Immature natural killer cell (primary cell): ENCODE results near the gene UTY. TPM values are rescaled to one million over a fixed set of nuclear protein-coding genes. Genes with fewer than 3 reads are reported as not detected.

Experiments
- DNase-seq, 3 donors: peaks; one replicate each; pipeline ENCODE4 v3.0.0; 2022; ENCODE audit warnings: mixed read lengths in 1 of 3
- H3K27ac Mint-ChIP-seq, 6 donors: one replicate each; pipeline ENCODE4 v1.8.0; 2020; ENCODE audit warnings: mixed read lengths in 6 of 6, mild to moderate bottlenecking in 5 of 6, inconsistent platforms in 4 of 6, moderate library complexity in 3 of 6
- H3K27me3 Mint-ChIP-seq, 3 donors: one replicate each; pipeline ENCODE4 v1.8.0; 2020 to 2021; ENCODE audit warnings: low read depth in 3 of 3, mild to moderate bottlenecking in 3 of 3, mixed read lengths in 3 of 3, moderate library complexity in 3 of 3, inconsistent platforms in 1 of 3
- H3K36me3 Mint-ChIP-seq, 3 donors: one replicate each; pipeline ENCODE4 v1.8.0; 2020; ENCODE audit warnings: mixed read lengths in 3 of 3, inconsistent platforms in 2 of 3, mild to moderate bottlenecking in 2 of 3
- H3K4me1 Mint-ChIP-seq, 2 donors: one replicate each; pipeline ENCODE4 v1.8.0; 2020; ENCODE audit warnings: inconsistent platforms in 2 of 2, mild to moderate bottlenecking in 2 of 2, mixed read lengths in 2 of 2, moderate library complexity in 1 of 2
- H3K4me3 Mint-ChIP-seq, 5 donors: one replicate each; pipeline ENCODE4 v1.8.0; 2020; ENCODE audit warnings: mild to moderate bottlenecking in 5 of 5, mixed read lengths in 5 of 5, inconsistent platforms in 3 of 5, moderate library complexity in 3 of 5
- H3K9me3 Mint-ChIP-seq, 6 donors: one replicate each; pipeline ENCODE4 v1.8.0; 2020; ENCODE audit warnings: mild to moderate bottlenecking in 6 of 6, mixed read lengths in 6 of 6, inconsistent platforms in 4 of 6, moderate library complexity in 3 of 6
- polyA plus RNA-seq, 3 donors: library from polyadenylated mRNA; unstranded; fragments of 300-500 nt; fragmentation: Illumina TruSeq; gene quantifications; one replicate each; pipeline ENCODE4 v1.2.3, GENCODE V29; 2021

The UTY gene
- polyA plus RNA-seq, 3 donors from 2014 or later: not detected

DNA sequence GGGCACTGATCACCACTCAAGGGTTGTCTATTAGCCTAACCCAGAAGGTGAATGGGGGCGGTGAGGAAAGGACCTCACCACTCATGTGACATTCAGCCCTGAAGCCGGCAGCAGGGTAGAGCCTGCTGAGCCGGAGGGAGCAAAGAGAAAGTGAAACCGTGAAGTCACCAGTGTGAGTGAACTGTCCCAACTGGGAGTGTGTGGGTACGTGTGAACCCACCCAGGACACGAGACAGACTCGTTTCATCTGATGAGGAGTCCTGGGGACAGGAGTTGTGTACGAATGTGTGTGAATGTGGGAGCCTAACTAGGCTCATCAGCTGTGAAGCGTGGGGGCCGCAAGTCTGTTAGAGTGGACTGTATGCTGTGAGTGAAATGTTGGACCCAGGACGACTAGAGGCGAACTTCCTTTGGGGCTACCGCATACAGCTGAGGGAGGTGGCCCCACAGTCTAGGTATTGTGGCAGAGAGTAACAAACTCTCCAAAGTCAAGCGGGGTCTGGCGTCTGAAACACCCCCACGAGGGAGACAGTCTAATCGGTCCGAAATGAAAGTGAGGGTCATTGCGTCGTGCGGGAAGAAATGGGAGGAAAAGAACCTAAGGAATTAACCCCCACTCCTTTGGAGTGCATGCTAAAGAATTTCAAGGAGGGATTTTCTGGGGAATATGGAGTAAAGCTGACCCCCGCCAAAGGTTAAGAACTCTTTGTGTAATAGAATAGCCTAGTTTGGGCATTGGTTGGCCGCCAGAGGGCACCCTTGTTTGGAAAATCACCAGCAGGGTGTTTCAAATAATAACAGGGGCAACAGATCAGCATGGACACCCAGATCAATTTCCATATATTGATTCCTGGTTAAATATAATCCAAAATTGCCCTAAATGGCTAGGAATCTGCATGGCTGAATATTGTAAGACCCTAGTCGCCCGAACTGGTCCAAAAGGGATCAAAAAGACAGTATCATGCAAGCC lies 43.6 kb downstream of the UTY start:
- H3K4me3 Mint-ChIP-seq: peak overlapping the region in 1 of 5 donors; percentile 98
- peaks cover 0 to 10% (median 0%) of the 10 kb centered on the region in 3 donors for H3K27me3 Mint-ChIP-seq
- H3K4me1 Mint-ChIP-seq: no peaks in the 10 kb centered on the region
- H3K36me3 Mint-ChIP-seq: peaks cover 0 to 5% (median 0%) of the 10 kb centered on the region in 3 donors
- peak overlapping the region in 1 of 6 donors; percentile 100 for H3K27ac Mint-ChIP-seq
- H3K9me3 Mint-ChIP-seq: peaks cover 0 to 4% (median 0%) of the 10 kb centered on the region in 6 donors
- no peak for DNase-seq

DNA sequence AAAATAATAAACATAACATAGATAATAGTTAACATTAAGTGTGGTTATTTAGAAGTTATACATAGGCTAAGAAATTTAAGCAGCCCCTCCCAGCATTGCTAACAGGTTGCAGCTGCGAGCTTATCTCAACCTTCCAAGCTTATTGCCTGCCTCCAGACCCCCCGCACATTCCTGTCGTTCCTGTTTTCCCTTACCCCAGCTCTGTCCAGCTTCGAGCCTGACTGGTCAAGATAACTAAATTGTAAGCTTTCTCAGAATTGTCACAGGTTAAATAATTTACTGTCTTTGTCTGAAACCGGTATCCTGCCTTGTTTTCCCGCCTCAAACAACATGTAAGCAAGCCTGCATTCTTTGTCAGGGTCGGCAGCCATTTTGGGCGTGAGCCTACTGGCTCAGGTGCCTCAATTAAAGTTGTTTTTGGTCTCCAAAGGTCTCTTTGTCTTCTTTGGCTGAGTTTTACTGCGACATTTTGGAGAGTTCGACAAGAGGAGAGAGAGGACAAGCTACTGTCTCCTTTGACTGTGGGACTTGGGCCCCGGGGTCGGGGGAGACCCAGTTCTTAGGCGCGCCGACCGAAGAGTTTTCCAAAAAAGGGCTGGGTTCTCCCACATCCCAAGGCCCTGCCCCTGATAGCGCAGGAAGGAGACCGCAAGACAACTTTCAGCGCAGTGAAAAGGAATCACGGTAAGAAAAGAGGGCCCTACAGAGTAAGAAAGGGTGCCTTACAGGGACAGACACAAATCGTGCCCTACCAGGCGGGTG lies 44.4 kb downstream of the UTY start:
- Mint-ChIP-seq H3K4me1 (no peaks in the 10 kb centered on the region), H3K27me3 (peaks cover 0 to 10% (median 0%) of the 10 kb centered on the region in 3 donors), H3K4me3 (peak overlapping the region in 1 of 5 donors; percentile 98), H3K27ac (peak overlapping the region in 1 of 6 donors; percentile 100), H3K9me3 (peaks cover 0 to 5% (median 0%) of the 10 kb centered on the region in 6 donors), H3K36me3 (peaks cover 0 to 7% (median 0%) of the 10 kb centered on the region in 3 donors)
- DNase-seq: no peak

DNA sequence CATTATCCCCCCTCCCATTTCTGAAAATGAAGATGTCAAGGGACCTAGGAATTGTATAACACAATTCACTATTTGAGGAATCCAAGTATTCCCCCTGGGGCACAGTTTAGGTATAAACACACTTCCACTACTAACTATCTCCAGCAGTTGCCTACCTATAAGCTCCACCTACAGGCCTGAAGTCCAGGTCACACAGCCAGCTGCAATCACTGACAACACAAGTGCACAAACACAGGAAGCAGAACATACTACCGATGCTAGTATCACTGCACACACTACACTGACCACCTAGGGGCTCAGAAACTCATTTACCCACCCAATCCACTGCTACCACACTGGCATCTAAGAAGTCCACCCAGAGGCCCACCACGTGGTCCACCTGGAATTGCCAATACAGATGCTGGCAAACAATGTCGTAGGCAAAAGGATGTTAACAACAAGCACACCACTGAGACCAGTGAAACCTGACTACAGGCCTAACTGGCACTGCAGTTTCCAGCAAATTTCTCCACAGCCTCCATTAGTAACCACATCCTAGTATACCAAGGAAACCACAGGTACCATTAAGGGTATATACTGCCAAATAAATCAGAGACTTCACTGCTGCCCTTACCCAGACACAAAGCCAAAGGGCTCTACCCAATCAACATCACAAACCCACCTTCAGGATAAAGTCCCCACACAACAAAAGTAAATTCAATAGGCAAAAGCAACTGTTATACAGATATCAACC lies 47.4 kb downstream of the UTY start:
- peak overlapping the region in 1 of 6 donors; percentile 100 for H3K27ac Mint-ChIP-seq
- peaks cover 0 to 10% (median 0%) of the 10 kb centered on the region in 3 donors for H3K27me3 Mint-ChIP-seq
- H3K9me3 Mint-ChIP-seq: peaks cover 0 to 13% (median 0%) of the 10 kb centered on the region in 6 donors
- H3K36me3 Mint-ChIP-seq: peaks cover 0 to 28% (median 0%) of the 10 kb centered on the region in 3 donors
- H3K4me1 Mint-ChIP-seq: no peaks in the 10 kb centered on the region
- no peak for DNase-seq
- H3K4me3 Mint-ChIP-seq: peak overlapping the region in 1 of 5 donors; percentile 60

DNA sequence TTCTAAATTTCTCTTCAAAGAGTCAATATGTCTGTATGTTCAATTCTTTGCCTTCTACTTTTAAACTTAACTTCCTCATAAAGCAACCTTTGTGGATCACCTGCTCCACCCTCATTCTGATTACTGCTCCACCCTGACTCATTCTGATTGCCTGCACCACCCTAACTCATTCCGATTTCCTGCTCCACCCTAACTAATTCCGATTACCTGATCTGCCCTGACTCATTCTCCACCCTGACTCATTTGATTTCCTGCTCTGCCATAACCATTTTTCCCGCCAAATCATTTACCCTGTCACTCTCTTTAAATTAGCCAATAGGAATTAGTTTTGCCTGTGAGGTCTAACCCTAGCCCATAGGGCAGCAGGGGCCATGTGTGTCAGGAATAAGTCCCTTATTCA lies 50.3 kb downstream of the UTY start:
- Mint-ChIP-seq H3K4me1 (no peaks in the 10 kb centered on the region), H3K27me3 (peaks cover 0 to 3% (median 0%) of the 10 kb centered on the region in 3 donors), H3K36me3 (peaks cover 0 to 39% (median 0%) of the 10 kb centered on the region in 3 donors), H3K4me3 (no peak overlapping the region), H3K27ac (no peak overlapping the region), H3K9me3 (peaks cover 0 to 13% (median 0%) of the 10 kb centered on the region in 6 donors)
- DNase-seq: no peak

DNA sequence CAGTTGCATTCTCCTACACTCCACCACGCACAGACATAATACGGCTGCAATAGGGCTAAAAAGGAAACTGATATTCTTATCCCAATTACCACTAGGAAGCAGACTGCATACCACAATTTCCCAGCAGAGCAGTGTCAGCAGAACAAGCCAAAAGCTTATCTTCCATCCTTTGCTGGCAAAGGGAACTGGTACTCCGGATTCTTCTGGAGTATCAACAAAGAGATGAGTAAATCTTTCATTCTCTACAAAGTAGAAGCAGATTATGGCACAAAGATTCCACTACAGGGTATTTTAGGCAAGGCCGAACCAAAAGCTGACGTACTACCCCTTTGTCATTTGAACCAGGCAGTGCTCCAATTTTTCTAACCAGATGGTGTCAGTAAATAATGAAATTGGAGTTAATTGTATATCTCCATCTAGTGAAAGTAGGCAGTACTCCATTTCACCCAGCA lies 56.5 kb downstream of the UTY start:
- Mint-ChIP-seq H3K36me3 (peaks cover 0 to 14% (median 0%) of the 10 kb centered on the region in 3 donors), H3K27ac (peak overlapping the region in 1 of 6 donors; percentile 11), H3K9me3 (no peaks in the 10 kb centered on the region), H3K4me1 (no peaks in the 10 kb centered on the region), H3K27me3 (no peaks in the 10 kb centered on the region), H3K4me3 (no peak overlapping the region)
- DNase-seq: no peak

DNA sequence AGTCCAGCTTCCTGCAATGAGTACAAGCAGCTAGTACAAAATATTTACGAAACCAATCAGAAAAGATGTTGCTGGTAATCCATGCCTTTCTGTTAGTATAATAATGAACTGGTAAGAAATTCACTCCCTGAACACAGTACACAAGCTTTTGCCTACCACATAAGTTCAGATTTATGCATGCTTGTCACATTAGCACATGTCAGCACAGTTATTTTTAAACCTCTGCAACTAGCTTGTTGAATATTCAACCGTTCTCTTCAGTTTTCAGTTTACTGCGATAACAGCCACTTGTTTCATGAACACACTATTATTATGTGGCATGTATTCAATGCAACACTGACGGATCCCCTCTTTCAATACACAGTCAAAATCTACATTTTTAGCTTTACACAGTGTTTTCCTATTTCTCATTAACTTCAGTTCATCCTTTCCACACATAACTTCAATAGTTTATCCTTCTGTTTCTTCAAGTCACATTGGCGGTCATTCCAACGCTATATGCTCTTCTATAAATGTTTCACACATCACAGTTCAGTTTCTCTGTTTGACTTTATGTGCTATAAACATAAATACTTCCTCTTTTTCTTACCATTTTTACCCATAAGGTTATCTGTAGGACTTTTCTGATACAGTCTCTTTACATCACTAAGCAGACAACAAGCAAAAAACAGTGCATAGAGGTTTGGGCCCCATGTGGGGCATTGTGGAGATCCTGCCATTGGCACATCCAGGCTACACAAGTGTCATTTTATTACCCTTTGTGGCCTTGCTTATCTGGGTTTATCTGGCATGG lies 62.8 kb downstream of the UTY start:
- no peak overlapping the region for H3K4me3 Mint-ChIP-seq

DNA sequence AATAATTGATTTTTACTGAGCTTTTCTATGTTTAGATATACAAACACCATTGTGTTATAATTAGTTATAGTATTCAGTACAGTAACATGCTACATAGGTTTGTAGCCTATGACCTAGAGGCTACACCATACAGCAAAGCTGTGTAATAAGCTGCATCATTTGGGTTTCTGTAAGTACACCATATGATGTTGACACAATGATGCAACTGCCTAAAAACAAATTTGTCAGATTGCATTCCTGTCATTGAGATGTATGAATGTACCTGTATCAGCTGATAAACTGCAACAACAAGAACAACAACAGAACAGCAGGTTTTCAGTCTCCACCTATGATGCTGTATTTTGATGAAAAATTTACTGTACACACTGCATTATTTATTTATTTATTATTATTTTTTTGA lies 64.3 kb downstream of the UTY start:
- H3K4me3 Mint-ChIP-seq: no peak overlapping the region
- no peak for DNase-seq
- no peaks in the 10 kb centered on the region for H3K9me3 Mint-ChIP-seq
- no peaks in the 10 kb centered on the region for H3K27me3 Mint-ChIP-seq
- no peak overlapping the region for H3K27ac Mint-ChIP-seq
- no peaks in the 10 kb centered on the region for H3K36me3 Mint-ChIP-seq
- no peaks in the 10 kb centered on the region for H3K4me1 Mint-ChIP-seq

More for the DNA sequence above, 62.8 kb downstream of the UTY start:
- no peak for DNase-seq
- Mint-ChIP-seq H3K27me3 (no peaks in the 10 kb centered on the region), H3K36me3 (no peaks in the 10 kb centered on the region), H3K27ac (no peak overlapping the region), H3K4me1 (no peaks in the 10 kb centered on the region), H3K9me3 (no peaks in the 10 kb centered on the region)

DNA sequence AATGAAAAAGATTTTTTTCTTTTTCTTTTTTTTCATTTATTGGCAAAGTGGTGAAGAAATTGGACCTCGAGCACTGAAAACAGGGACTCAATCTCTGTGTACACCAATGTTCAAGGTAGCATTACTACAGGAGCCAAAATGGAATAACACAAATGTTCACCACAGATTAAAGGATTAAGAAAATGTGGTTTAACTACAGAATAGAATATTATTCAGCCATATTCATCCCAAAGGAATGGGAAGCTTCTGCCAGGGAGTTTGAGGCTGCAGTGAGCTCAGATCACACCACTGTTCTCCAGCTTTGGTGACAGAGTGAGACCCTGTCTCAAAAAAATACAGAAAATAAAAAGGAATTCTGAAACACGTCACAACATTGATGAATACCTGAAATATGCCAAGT lies 81.0 kb downstream of the UTY start:
- H3K4me1 Mint-ChIP-seq: no peaks in the 10 kb centered on the region
- H3K36me3 Mint-ChIP-seq: no peaks in the 10 kb centered on the region
- H3K4me3 Mint-ChIP-seq: no peak overlapping the region
- no peak overlapping the region for H3K27ac Mint-ChIP-seq
- H3K9me3 Mint-ChIP-seq: no peaks in the 10 kb centered on the region
- no peak for DNase-seq
- H3K27me3 Mint-ChIP-seq: no peaks in the 10 kb centered on the region

DNA sequence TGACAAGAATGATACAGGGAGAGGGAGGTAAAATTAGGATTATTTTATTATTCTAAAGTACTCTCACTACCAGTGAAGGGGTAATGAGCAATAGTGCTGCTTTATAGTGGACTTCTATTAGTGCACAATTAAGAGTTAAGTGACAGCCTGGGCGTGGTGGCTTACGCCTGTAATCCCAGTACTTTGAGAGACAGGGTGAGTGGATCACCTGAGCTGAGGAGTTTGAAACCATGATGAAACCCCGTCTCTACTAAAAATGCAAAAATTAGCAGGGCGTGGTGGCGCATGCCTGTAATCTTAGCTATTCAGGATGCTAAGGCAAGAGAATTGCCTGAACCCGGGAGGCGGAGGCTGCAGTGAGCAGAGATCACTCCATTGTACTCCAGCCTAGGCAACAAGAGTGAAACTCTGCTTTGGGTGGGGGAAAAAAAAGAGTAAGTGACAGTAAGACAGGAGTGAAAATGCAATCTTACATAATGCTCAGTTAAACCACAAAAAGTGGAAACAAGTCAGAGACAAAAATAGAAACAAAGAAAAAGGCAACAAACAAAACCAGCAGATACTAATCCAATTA lies 98.6 kb downstream of the UTY start:
- DNase-seq: no peak
- Mint-ChIP-seq H3K27ac (peak overlapping the region in 1 of 6 donors; percentile 59), H3K36me3 (peaks cover 0 to 4% (median 0%) of the 10 kb centered on the region in 3 donors), H3K27me3 (peaks cover 0 to 2% (median 0%) of the 10 kb centered on the region in 3 donors), H3K4me3 (peak overlapping the region in 1 of 5 donors; percentile 33), H3K9me3 (no peaks in the 10 kb centered on the region), H3K4me1 (no peaks in the 10 kb centered on the region)

DNA sequence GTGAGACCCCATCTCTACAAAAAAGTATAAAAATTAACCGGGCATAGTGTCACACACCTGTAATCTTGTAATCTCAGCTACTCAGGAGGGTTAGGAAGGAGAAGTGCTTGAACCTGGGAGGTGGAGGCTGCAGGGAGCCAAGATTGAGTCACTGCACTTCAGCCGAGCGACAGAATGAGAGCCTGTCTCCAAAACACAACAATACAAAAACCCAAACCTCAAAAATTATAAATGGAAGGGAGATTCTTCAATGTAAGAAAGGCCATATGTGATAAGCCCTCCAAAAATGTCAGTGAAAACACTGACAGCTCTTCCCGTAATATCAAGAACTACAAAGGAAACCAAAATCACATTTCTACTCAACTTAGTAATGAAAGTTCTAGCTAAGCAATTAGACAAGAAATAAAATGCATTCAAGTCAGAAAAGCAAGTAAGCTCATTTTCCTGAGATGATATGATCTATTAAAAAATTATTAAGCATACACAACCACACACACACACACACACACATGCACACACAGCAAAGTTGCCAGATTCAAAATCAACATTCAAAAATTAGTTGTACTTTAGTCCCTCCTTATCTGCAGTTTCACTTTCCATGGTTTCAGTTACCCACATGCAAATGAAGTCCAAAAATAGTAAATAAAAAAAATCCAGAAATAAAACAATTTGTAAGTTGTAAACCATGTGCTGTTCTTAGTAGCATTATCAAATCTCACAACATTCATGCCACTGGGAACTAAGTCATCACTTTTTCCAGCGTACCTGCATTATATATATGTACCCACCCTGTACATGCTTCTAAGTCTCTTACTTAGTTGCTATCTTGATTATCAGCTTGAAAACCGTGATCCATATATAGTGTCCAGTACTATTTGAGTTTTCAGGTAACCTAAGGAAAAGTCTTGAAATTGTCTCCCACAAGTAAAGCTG lies 108.7 kb downstream of the UTY start:
- Mint-ChIP-seq H3K9me3 (no peaks in the 10 kb centered on the region), H3K36me3 (no peaks in the 10 kb centered on the region), H3K4me1 (no peaks in the 10 kb centered on the region), H3K27ac (peak overlapping the region in 1 of 6 donors; percentile 21), H3K27me3 (peaks cover 0 to 2% (median 0%) of the 10 kb centered on the region in 3 donors), H3K4me3 (peak overlapping the region in 1 of 5 donors; percentile 71)
- no peak for DNase-seq

DNA sequence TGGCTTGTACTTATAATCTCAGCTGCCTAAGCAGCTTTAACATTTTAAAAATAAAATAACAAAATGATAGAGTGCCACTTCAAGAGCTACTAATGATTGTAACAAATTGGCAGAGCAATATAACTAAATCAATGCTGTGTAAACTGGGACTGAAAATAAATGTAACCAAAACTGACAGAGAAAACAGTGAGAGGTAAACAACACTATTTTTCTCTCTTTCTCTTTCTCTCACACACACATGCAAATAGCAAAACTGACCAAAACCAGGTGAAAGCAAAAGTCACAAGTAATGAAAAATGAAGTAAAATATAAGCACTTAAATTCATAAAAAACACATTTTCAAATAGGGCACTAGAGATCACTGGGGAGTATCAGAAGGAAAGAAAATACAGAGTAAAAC lies 109.6 kb downstream of the UTY start:
- H3K36me3 Mint-ChIP-seq: no peaks in the 10 kb centered on the region
- peaks cover 0 to 2% (median 0%) of the 10 kb centered on the region in 3 donors for H3K27me3 Mint-ChIP-seq
- peak overlapping the region in 1 of 6 donors; percentile 21 for H3K27ac Mint-ChIP-seq

DNA sequence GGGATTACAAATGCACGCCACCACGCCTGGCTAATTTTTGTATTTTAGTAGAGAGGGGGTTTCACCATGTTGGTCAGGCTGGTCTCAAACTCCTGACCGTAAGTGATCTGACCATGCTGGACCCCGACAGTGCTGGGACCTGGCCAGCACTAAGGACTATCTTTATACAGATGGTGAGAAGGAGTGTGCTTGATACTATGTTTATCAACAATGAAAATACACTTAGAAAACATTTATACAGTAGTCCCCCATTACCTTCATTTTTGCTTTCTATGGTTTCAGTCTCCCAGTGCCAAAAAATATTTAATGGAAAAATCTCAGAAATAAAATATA lies 111.4 kb downstream of the UTY start:
- no peaks in the 10 kb centered on the region for H3K36me3 Mint-ChIP-seq
- no peaks in the 10 kb centered on the region for H3K9me3 Mint-ChIP-seq
- H3K27ac Mint-ChIP-seq: no peak overlapping the region
- DNase-seq: no peak
- H3K4me1 Mint-ChIP-seq: no peaks in the 10 kb centered on the region
- no peak overlapping the region for H3K4me3 Mint-ChIP-seq
- H3K27me3 Mint-ChIP-seq: peaks cover 0 to 2% (median 0%) of the 10 kb centered on the region in 3 donors

More for the DNA sequence above, 109.6 kb downstream of the UTY start:
- H3K4me1 Mint-ChIP-seq: no peaks in the 10 kb centered on the region
- no peaks in the 10 kb centered on the region for H3K9me3 Mint-ChIP-seq
- no peak for DNase-seq
- peak overlapping the region in 1 of 5 donors; percentile 71 for H3K4me3 Mint-ChIP-seq
